Esophagus squamous epithelium (tissue), 5 donors: Measurements from ENCODE around the gene P2RX4. TPM values are rescaled to one million over a fixed set of nuclear protein-coding genes. Genes with fewer than 3 reads are reported as not detected.

Source experiments
- DNase-seq: peaks from one replicate; lab custom pipeline; 2025; lab: John Stamatoyannopoulos, UW
- H3K27ac ChIP-seq, 4 donors: fragments of 200-600 bp; sonication (generic); one replicate each; pipeline ENCODE4 v1.5.1; 2016 to 2019; ENCODE audit warnings: mild to moderate bottlenecking in 1 of 4
- H3K27me3 ChIP-seq, 4 donors: fragments of 200-600 bp; sonication (generic); 1 replicate in 3 of 4; 2 replicates in 1 of 4; pipeline versions ENCODE4 v1.5.1 to v1.6.0; 2017 to 2021; ENCODE audit warnings: antibody characterized with exemption in 1 of 4
- H3K36me3 ChIP-seq, 3 donors: fragments of 200-600 bp; sonication (generic); one replicate each; pipeline ENCODE4 v1.5.1; 2016 to 2019
- H3K4me1 ChIP-seq, 3 donors: fragments of 200-600 bp; sonication (generic); one replicate each; pipeline ENCODE4 v1.5.1; 2017 to 2019
- H3K4me3 ChIP-seq, 4 donors: fragments of 200-600 bp; sonication (generic); 1 replicate in 3 of 4; 2 replicates in 1 of 4; pipeline ENCODE4 v1.5.1; 2016 to 2019; ENCODE audit warnings: mild to moderate bottlenecking in 2 of 4, moderate library complexity in 1 of 4
- H3K9me3 ChIP-seq, 3 donors: fragments of 200-600 bp; sonication (generic); one replicate each; pipeline ENCODE4 v1.5.1; 2016 to 2019
- CTCF ChIP-seq, 6 experiments: fragments of 450-650 bp in 4 of 6; fragments of 200-600 bp in 2 of 6; sonication (generic) in 2 of 6; IDR thresholded peaks; one replicate each; pipeline ENCODE4 v1.5.1; 2016 to 2019; ENCODE audit warnings: antibody characterized with exemption in 6 of 6, mild to moderate bottlenecking in 4 of 6, moderate library complexity in 4 of 6
- POLR2A ChIP-seq, 4 donors: fragments of 450-650 bp; IDR thresholded peaks; one replicate each; pipeline ENCODE4 v1.6.1; 2017; ENCODE audit warnings: antibody characterized with exemption in 4 of 4, mild to moderate bottlenecking in 4 of 4, moderate library complexity in 3 of 4
- WGBS, 2 donors: methylation state at CpG; one replicate each; pipeline ENCODE4 v1.1.5; 2018; 5-methylcytosine and 5-hydroxymethylcytosine counted together
- intact Hi-C: fragments of 100-400 bp; cut with DNase I; formaldehyde crosslinking; loops from one replicate; pipeline ENCODE4 v1.15.0; 2022
- total RNA-seq, 4 donors: library from RNA; depleted of rRNA; stranded (reverse); fragments of >200 nt; gene quantifications; one replicate each; pipeline ENCODE4 v1.1.0, GENCODE V29; 2016
- donor health status: DM: yes; HTN: yes; CAD: no.

Gene P2RX4
- total RNA-seq, 4 donors from 2014 or later, result 13.0 to 32.3 (median 19.9) TPM

- no peak overlapping the region for H3K4me3 ChIP-seq
- H3K27me3 ChIP-seq, result no peaks in the 10 kb centered on the region
- no peak for DNase-seq
- H3K36me3 ChIP-seq, result peaks cover 0 to 98% (median 24%) of the 10 kb centered on the region in 3 donors
- H3K9me3 ChIP-seq, result no peaks in the 10 kb centered on the region
- TF ChIP-seq POLR2A (IDR thresholded peaks at IDR 0.05), result no peak
- no peak for TF ChIP-seq CTCF (IDR thresholded peaks at IDR 0.05)
- H3K27ac ChIP-seq, result no peak overlapping the region
- no peaks in the 10 kb centered on the region for H3K4me1 ChIP-seq
- intact Hi-C loops, result no loop called here
- 79 to 85% methylated on average over 3 to 6 of the region's 6 CpGs for WGBS, 2 donors
Observed at GRCh38 chr12:121261398-121261797, 51.5 kb downstream of the P2RX4 start.

DNA sequence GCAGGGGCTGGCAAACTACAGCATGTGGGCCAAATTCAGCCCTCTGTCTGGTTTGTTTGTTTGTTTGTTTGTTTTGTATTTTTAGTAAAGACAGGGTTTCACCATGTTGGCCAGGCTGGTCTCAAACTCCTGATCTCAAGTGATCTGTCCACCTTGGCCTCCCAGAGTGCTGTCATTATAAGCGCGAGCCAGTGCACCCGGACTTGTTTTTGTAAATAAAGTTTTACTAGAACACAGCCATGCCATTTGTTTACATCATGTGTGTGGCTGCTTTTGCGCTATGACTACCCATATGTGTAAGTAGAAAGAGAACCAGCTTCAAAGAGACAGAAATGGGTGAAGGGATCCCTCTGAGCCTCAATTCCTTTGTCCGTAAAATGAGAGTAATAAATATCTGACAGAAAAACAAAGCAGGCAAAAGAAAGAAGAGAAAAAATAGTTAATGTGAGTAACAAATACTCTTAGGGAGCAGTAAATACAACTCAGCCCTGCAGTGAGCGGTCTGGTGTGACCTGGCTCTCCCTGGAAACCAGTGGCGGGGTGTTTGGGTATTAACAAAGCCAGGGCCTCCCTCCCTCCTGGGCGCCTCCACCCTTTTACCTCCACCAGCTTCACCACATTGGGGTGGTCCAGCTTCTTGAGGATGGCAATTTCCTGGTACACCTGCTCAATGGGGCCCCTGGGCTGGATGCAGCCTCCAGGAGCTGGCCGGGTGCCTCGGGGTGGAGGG lies 53.4 kb downstream of the P2RX4 start:
- no peak for DNase-seq
- intact Hi-C loops, result no loop called here
- 96 to 97% methylated on average over 8 of the region's 10 CpGs for WGBS, 2 donors
- H3K9me3 ChIP-seq, result no peaks in the 10 kb centered on the region
- H3K4me1 ChIP-seq, result no peaks in the 10 kb centered on the region
- TF ChIP-seq CTCF (IDR thresholded peaks at IDR 0.05) (no peak), POLR2A (IDR thresholded peaks at IDR 0.05) (no peak)
- no peak overlapping the region for H3K27ac ChIP-seq
- peaks cover 8 to 100% (median 35%) of the 10 kb centered on the region in 3 donors for H3K36me3 ChIP-seq
- H3K4me3 ChIP-seq, result no peak overlapping the region
- H3K27me3 ChIP-seq, result no peaks in the 10 kb centered on the region

DNA sequence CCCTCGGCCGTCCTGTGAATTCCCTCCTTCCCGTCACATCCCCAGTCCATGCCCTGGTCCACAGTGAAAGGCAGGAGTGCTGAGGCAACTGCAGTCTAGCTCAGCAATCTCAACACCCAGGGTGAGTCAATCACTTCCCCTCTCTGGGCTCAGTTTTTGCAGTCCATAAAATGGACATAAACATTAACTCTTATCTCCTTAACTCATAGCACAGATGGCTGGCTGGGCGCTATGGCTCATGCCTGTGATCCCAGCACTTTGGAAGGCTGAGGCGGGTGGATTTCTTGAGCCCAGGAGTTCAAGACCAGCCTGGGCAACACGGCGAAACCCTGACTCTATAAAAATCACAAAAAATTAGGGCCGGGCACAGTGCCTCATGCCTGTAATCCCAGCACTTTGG lies 54.2 kb downstream of the P2RX4 start:
- no peak overlapping the region for H3K4me3 ChIP-seq
- no peaks in the 10 kb centered on the region for H3K9me3 ChIP-seq
- H3K4me1 ChIP-seq, result peaks cover 0 to 5% (median 0%) of the 10 kb centered on the region in 3 donors
- no peaks in the 10 kb centered on the region for H3K27me3 ChIP-seq
- H3K27ac ChIP-seq, result no peak overlapping the region
- TF ChIP-seq POLR2A (IDR thresholded peaks at IDR 0.05) (no peak), CTCF (IDR thresholded peaks at IDR 0.05) (no peak)
- 94 to 100% methylated on average over 6 to 7 of the region's 8 CpGs for WGBS, 2 donors
- H3K36me3 ChIP-seq, result peaks cover 13 to 100% (median 37%) of the 10 kb centered on the region in 3 donors
- intact Hi-C loops, result no loop called here
- no peak for DNase-seq

DNA sequence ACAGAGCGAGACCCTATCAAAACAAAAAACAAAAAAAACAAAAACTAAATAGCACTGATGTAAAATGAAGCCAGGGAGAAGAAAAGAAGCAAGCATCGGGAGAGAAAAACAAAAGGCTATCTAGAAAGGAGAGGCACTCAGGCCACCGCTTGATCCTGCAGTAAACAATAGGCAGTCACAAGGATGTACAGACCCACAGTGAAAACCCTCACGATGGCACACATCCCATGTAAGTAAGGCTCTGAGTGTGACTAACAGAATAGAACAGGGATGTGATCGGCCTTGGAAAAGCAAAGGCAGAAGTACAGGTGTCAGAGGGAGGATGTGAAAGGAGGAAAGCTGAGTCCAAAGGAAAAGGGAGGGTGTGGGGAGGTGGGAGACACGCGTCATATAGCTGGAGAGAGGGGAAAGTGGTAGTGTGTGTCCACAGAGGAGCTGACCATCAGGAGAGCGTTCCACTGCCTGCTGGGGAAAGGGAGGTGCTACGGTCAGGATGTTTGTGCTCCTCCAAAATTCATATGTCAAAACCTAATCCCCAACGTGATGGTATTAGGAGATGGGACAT lies 55.1 kb downstream of the P2RX4 start:
- WGBS, 2 donors, result 82 to 87% methylated on average over 10 of the region's 10 CpGs
- intact Hi-C loops, result no loop called here
- H3K36me3 ChIP-seq, result peaks cover 13 to 100% (median 39%) of the 10 kb centered on the region in 3 donors

More for the DNA sequence above, 55.1 kb downstream of the P2RX4 start:
- no peaks in the 10 kb centered on the region for H3K9me3 ChIP-seq
- no peak overlapping the region for H3K4me3 ChIP-seq
- H3K27ac ChIP-seq, result no peak overlapping the region
- H3K4me1 ChIP-seq, result peaks cover 0 to 5% (median 0%) of the 10 kb centered on the region in 3 donors
- no peaks in the 10 kb centered on the region for H3K27me3 ChIP-seq
- DNase-seq, result no peak
- TF ChIP-seq CTCF (IDR thresholded peaks at IDR 0.05), result no peak
- TF ChIP-seq POLR2A (IDR thresholded peaks at IDR 0.05), result no peak
